HG02763 (cell line): ENCODE data around the gene CDK6.

Experiments
- ATAC-seq: cut with Tn5 transposase; IDR thresholded peaks from one replicate; pipeline ENCODE4 v1.9.1; 2021; ENCODE audit warnings: mild to moderate bottlenecking, moderate library complexity; ENCODE audit not compliant: unreplicated experiment

Gene CDK6

GRCh38 chr7:92794831-92795230 lies 41.5 kb downstream of the CDK6 start:
- ATAC-seq: no peak

GRCh38 chr7:92794391-92794790 lies 42.0 kb downstream of the CDK6 start:
- ATAC-seq: no peak

- no peak for ATAC-seq
Measured at GRCh38 chr7:92793656-92794205, 42.6 kb downstream of the CDK6 start.

- no peak for ATAC-seq
Measured at GRCh38 chr7:92790992-92791391, 45.4 kb downstream of the CDK6 start.

- ATAC-seq: no peak
Measured at GRCh38 chr7:92788559-92789183, 47.7 kb downstream of the CDK6 start.

GRCh38 chr7:92785923-92786322 lies 50.5 kb downstream of the CDK6 start:
- no peak for ATAC-seq

- no peak for ATAC-seq
Measured at GRCh38 chr7:92784935-92785334, 51.4 kb downstream of the CDK6 start.

GRCh38 chr7:92783260-92784201 lies 52.8 kb downstream of the CDK6 start:
- no peak for ATAC-seq

- no peak for ATAC-seq
Measured at GRCh38 chr7:92782855-92783254, 53.5 kb downstream of the CDK6 start.

- no peak for ATAC-seq
Measured at GRCh38 chr7:92782236-92782635, 54.1 kb downstream of the CDK6 start.

- no peak for ATAC-seq
Measured at GRCh38 chr7:92781117-92781720, 55.2 kb downstream of the CDK6 start.

- ATAC-seq: peak; percentile 73
Measured at GRCh38 chr7:92778972-92779371, 57.4 kb downstream of the CDK6 start.

GRCh38 chr7:92777993-92778392 lies 58.4 kb downstream of the CDK6 start:
- no peak for ATAC-seq

- ATAC-seq: no peak
Measured at GRCh38 chr7:92773808-92774207, 62.6 kb downstream of the CDK6 start.

- ATAC-seq: no peak
Measured at GRCh38 chr7:92769844-92770243, 66.5 kb downstream of the CDK6 start.

GRCh38 chr7:92769394-92769699 lies 67.0 kb downstream of the CDK6 start:
- ATAC-seq: peak; percentile 7

- peak; percentile 84 for ATAC-seq
Measured at GRCh38 chr7:92768501-92769393, 67.6 kb downstream of the CDK6 start.

GRCh38 chr7:92767437-92767836 lies 68.9 kb downstream of the CDK6 start:
- no peak for ATAC-seq

GRCh38 chr7:92766461-92767003 lies 69.8 kb downstream of the CDK6 start:
- ATAC-seq: no peak

GRCh38 chr7:92765725-92766124 lies 70.6 kb downstream of the CDK6 start:
- ATAC-seq: no peak
